Activated CD4-positive, alpha-beta T cell treated with anti-CD3 and anti-CD28 coated beads, Interleukin-2, amount 10 ng/mL, durations not matched to agents 7 days and 5 days (primary cell): ENCODE data around the gene TLCD5. TPM values are rescaled to one million over a fixed set of nuclear protein-coding genes. Genes with fewer than 3 reads are reported as not detected.

ENCODE experiments used
- CTCF ChIA-PET: fragments of 350-600 bp; sonication (Branson Sonifier 250); formaldehyde crosslinking; loops from one replicate; lab custom pipeline; 2021; ENCODE audit warnings: antibody characterized with exemption; lab: Charles Lee
- POLR2A ChIA-PET: fragments of 350-600 bp; sonication (Branson Sonifier 250); formaldehyde crosslinking; loops from one replicate; lab custom pipeline; 2021; ENCODE audit warnings: antibody characterized with exemption; lab: Charles Lee
- DNase-seq: peaks from one replicate; pipeline ENCODE4 v3.0.0-alpha.2; 2020
- H3K27ac Mint-ChIP-seq: one replicate; pipeline ENCODE4 v1.8.0; 2021; ENCODE audit warnings: mild to moderate bottlenecking, moderate library complexity, mixed read lengths
- H3K27me3 Mint-ChIP-seq: one replicate; pipeline ENCODE4 v1.8.0; 2021; ENCODE audit warnings: mixed read lengths
- H3K36me3 Mint-ChIP-seq: one replicate; pipeline ENCODE4 v1.8.0; 2021; ENCODE audit warnings: low read depth, mixed read lengths
- H3K4me1 Mint-ChIP-seq: one replicate; pipeline ENCODE4 v1.8.0; 2021; ENCODE audit warnings: mixed read lengths
- H3K4me3 Mint-ChIP-seq: one replicate; pipeline ENCODE4 v1.8.0; 2021; ENCODE audit warnings: mild to moderate bottlenecking, moderate library complexity, mixed read lengths
- H3K9me3 Mint-ChIP-seq: one replicate; pipeline ENCODE4 v1.8.0; 2021; ENCODE audit warnings: mixed read lengths
- total RNA-seq, 2 experiments: library from RNA; stranded (reverse); gene quantifications; one replicate each; pipeline ENCODE4 v1.2.3, GENCODE V29; 2021

TLCD5 gene
- total RNA-seq, 2 experiments from 2014 or later, result 0.19 to 0.42 TPM

DNA sequence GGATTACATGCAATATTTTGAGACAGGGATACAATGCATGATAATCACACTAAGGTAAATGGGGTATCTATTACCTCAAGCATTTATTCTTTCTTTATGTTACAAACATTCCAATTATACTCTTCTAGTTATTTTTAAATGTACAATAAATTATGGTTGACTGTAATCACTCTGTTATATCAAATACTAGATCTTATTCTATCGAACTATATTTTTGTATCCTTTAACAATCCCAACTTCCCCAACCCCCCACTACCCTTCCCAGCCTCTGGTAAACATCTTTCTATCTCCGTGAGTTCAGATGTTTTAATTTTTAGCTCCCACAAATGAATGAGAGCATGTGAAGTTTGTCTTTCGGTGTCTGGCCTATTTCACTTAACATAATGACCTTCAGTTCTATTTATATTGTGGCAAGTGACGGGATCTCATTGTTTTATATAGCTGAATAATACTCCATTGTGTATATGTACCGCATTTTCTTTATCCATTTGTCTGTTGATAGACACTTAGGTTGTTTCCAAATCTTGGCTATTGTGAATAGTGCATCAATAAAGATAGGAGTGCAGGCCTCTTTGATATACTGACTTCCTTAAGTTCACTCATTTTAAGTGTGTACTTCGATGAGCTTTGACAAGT, 51.6 kb downstream of the TLCD5 start:
- H3K27me3 Mint-ChIP-seq, result peaks cover 29% of the 10 kb centered on the region
- no peak for DNase-seq
- no peak overlapping the region for H3K4me3 Mint-ChIP-seq
- no peak overlapping the region for H3K27ac Mint-ChIP-seq
- POLR2A ChIA-PET, result no interaction called here
- no peaks in the 10 kb centered on the region for H3K36me3 Mint-ChIP-seq
- peaks cover 9% of the 10 kb centered on the region for H3K9me3 Mint-ChIP-seq
- H3K4me1 Mint-ChIP-seq, result no peaks in the 10 kb centered on the region
- CTCF ChIA-PET, result interaction anchor here (0.5 kb wide), 1 partner anchor 116 kb away, joined by 3 read pairs; no protein-coding TSS in a partner anchor

DNA sequence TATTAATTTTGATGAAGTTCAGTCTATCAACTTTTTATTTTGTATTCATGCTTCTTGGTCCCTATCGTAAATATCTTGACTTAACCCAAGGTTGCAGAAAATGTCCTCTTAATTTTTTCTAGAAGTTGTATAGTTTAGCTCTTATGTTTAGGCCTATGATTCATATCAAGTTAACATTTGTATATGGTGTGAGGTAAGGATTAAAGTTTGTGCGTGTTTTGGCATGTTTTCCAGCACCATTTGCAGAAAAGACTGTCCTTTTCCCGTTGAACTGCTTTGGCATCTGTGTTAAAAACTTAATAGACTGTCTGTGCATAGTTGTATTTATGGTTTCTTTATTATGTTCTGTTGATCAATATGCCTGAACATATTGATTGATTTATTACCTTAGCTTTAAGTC, 53.4 kb downstream of the TLCD5 start:
- Mint-ChIP-seq H3K4me1 (no peaks in the 10 kb centered on the region), H3K27me3 (peaks cover 28% of the 10 kb centered on the region), H3K4me3 (no peak overlapping the region), H3K36me3 (no peaks in the 10 kb centered on the region), H3K27ac (no peak overlapping the region), H3K9me3 (peaks cover 9% of the 10 kb centered on the region)
- CTCF ChIA-PET, result no interaction called here
- no peak for DNase-seq
- POLR2A ChIA-PET, result no interaction called here

DNA sequence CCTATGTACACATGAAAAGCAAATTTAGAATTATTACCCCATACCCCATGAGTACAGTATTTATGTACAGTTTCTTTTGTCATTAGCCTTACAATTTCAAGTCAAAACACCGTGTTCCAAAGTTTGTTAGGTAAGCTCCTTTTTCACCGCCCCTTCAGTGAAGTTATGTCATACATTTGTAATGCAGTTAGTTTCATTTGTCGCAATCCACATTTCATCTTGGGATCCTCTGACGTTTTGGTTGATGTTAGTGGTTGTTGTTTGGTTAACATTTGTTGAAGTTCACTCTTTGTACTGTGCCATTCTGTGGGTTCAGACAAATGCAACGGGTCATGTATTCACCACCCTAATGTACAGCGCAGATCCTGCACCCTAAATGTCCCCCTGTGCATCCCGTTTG, 56.3 kb downstream of the TLCD5 start:
- CTCF ChIA-PET, result no interaction called here
- POLR2A ChIA-PET, result no interaction called here

More for the DNA sequence above, 56.3 kb downstream of the TLCD5 start:
- no peak for DNase-seq
- Mint-ChIP-seq H3K27ac (no peak overlapping the region), H3K4me3 (no peak overlapping the region), H3K27me3 (peaks cover 39% of the 10 kb centered on the region), H3K4me1 (no peaks in the 10 kb centered on the region), H3K36me3 (no peaks in the 10 kb centered on the region), H3K9me3 (peaks cover 9% of the 10 kb centered on the region)

Other genes starting within 250 kb of the TLCD5 start
- gene TRIM29, start 187.2 kb upstream of the TLCD5 start, total RNA-seq, result not detected
- gene OAF, start 114.3 kb upstream of the TLCD5 start, total RNA-seq, result 1 to 10 TPM; 1.7 to 3.4 TPM
- gene POU2F3, start 85.2 kb upstream of the TLCD5 start, total RNA-seq, result not detected
- 1 to 10 TPM; 8.1 to 9.2 TPM for gene ARHGEF12, start 11.1 kb downstream of the TLCD5 start, total RNA-seq
- gene GRIK4, start 186.4 kb downstream of the TLCD5 start, total RNA-seq, result not detected